Smooth muscle cell of trachea (primary cell): ENCODE measurements around the gene COP1. TPM values are rescaled to one million over a fixed set of nuclear protein-coding genes. Genes with fewer than 3 reads are reported as not detected.

ENCODE experiments used
- total RNA-seq: library from RNA; depleted of rRNA; stranded (reverse); fragments of >200 nt; gene quantifications from 2 replicates; pipeline ENCODE4 v1.2.1, GENCODE V29; 2014

The COP1 gene
- total RNA-seq = 47.1 and 66.0 TPM in 2 replicates

DNA sequence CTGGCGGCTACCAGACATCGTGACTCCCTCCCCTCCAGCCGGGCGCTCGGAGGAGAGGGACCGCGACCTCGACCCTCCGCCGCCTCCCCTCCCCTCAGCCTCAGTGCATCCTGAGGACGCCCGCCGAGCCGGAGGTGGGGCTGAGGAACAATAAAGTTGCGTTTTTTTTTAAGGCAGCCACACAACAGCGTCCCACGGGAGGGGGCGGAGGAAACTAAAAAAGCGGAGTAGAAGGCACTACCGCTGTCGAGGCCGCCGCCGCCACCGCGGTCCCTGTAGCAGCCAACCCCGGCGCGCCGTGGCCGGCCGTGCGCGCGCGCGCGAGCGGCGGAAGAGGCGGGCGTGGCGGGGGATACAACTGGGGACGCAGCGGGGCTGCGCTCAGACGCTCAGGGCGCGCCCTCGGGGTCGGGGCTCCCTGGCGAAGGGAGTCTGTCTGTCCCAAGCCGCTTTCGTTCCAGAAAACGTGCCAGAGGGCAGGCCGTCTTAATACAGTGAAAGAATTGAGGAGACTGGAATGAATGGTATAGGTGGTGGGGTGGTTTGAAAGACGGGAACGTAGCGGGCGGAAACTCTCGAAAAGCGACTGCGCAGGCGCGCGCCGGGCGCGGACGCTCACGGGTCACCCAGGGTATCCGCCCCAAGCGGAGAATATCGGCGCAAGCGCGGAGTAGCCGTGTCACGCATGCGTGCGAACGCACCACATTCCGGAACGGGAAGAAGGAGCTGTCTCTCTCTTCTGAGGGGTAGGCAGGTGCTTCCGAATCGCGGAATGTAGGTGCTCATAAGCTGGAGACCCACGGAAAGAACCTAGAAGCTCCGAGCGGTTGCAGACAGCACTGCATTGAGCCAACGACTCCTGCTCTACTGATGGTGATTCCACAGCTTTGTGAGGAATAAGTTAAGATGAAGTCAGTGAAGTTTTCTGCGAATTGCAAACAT, at the start of gene COP1:
COP1 (minus strand) TSS at position 326 of the 942 bp plus-strand sequence; CDS start at position 18, 308 bp downstream.

